GM06990 (cell line): Measurements from ENCODE around the gene CLSTN2.

Experiments
- DNase-seq: peaks from one replicate; pipeline ENCODE4 v3.0.0-alpha.2; 2011; ENCODE audit not compliant: insufficient read length; ENCODE audit errors: extremely low read depth
- H3K27me3 ChIP-seq: replicated peaks from 2 replicates; pipeline ENCODE4 v1.6.0; 2011; ENCODE audit warnings: low read length; ENCODE audit not compliant: control insufficient read depth, insufficient read depth
- H3K36me3 ChIP-seq: 2 replicates; pipeline ENCODE4 v1.5.1; 2011; ENCODE audit warnings: low read length; ENCODE audit not compliant: control insufficient read depth, insufficient read depth
- H3K4me3 ChIP-seq: replicated peaks from 2 replicates; pipeline ENCODE4 v1.5.1; 2011; ENCODE audit warnings: low read depth, mild to moderate bottlenecking, control low read depth, low read length
- CTCF ChIP-seq: IDR thresholded peaks from 2 replicates; pipeline ENCODE4 v1.5.1; 2011; ENCODE audit warnings: low read length, control low read depth, mild to moderate bottlenecking, inconsistent platforms; ENCODE audit not compliant: insufficient read depth, poor library complexity, severe bottlenecking

The CLSTN2 gene

GRCh38 chr3:140143367-140144069 is 208.5 kb downstream of the CLSTN2 start:
- DNase-seq: no peak
- no peaks in the 10 kb centered on the region for H3K27me3 ChIP-seq
- H3K36me3 ChIP-seq: no peaks in the 10 kb centered on the region
- H3K4me3 ChIP-seq: no peak overlapping the region
- TF ChIP-seq CTCF: no peak

GRCh38 chr3:140145528-140145927 is 210.5 kb downstream of the CLSTN2 start:
- H3K27me3 ChIP-seq: no peaks in the 10 kb centered on the region
- TF ChIP-seq CTCF: no peak
- no peak for DNase-seq
- H3K36me3 ChIP-seq: no peaks in the 10 kb centered on the region
- no peak overlapping the region for H3K4me3 ChIP-seq

- no peak for TF ChIP-seq CTCF
- no peak for DNase-seq
- Histone ChIP-seq H3K36me3 (no peaks in the 10 kb centered on the region), H3K27me3 (no peaks in the 10 kb centered on the region), H3K4me3 (no peak overlapping the region)
Observed at GRCh38 chr3:140146668-140147067, 211.7 kb downstream of the CLSTN2 start.

GRCh38 chr3:140147965-140148490 is 213.0 kb downstream of the CLSTN2 start:
- Histone ChIP-seq H3K27me3 (no peaks in the 10 kb centered on the region), H3K36me3 (no peaks in the 10 kb centered on the region), H3K4me3 (no peak overlapping the region)
- TF ChIP-seq CTCF: no peak
- DNase-seq: no peak

GRCh38 chr3:140148824-140149390 is 213.9 kb downstream of the CLSTN2 start:
- no peak for DNase-seq
- H3K36me3 ChIP-seq: no peaks in the 10 kb centered on the region
- no peak for TF ChIP-seq CTCF
- no peaks in the 10 kb centered on the region for H3K27me3 ChIP-seq
- H3K4me3 ChIP-seq: no peak overlapping the region
